GM21723 (cell line): ENCODE measurements around the gene MINK1.
"Not testable (repeated sequence)": the region's sequence is repeated elsewhere in the genome, so short reads cannot be mapped to it uniquely, and the experiment has no call there.

Experiments used
- ATAC-seq: cut with Tn5 transposase; IDR thresholded peaks from one replicate; pipeline ENCODE4 v1.9.1; 2021; ENCODE audit warnings: mild to moderate bottlenecking, moderate library complexity; ENCODE audit not compliant: unreplicated experiment

Gene MINK1

GRCh38 chr17:4867535-4867934 lies 34.4 kb downstream of the MINK1 start:
- ATAC-seq = not testable (repeated sequence)

- not testable (repeated sequence) for ATAC-seq
These were observed 36.2 kb downstream of the MINK1 start for GRCh38 chr17:4869058-4869998.

GRCh38 chr17:4870855-4871254 lies 37.7 kb downstream of the MINK1 start:
- no peak for ATAC-seq

- ATAC-seq = no peak
These were observed 39.6 kb downstream of the MINK1 start for GRCh38 chr17:4872786-4873185.

- no peak for ATAC-seq
These were observed 43.9 kb downstream of the MINK1 start for GRCh38 chr17:4877089-4877488.

GRCh38 chr17:4879601-4880000 lies 46.5 kb downstream of the MINK1 start:
- no peak for ATAC-seq

- ATAC-seq = no peak
These were observed 47.7 kb downstream of the MINK1 start for GRCh38 chr17:4880857-4881256.

GRCh38 chr17:4881761-4882555 lies 48.8 kb downstream of the MINK1 start:
- ATAC-seq = no peak

GRCh38 chr17:4884489-4884888 lies 51.3 kb downstream of the MINK1 start:
- ATAC-seq = no peak

GRCh38 chr17:4886830-4887229 lies 53.7 kb downstream of the MINK1 start:
- ATAC-seq = no peak

GRCh38 chr17:4887581-4887980 lies 54.4 kb downstream of the MINK1 start:
- no peak for ATAC-seq

GRCh38 chr17:4891411-4892410 lies 58.6 kb downstream of the MINK1 start:
- ATAC-seq = no peak

GRCh38 chr17:4892499-4893221 lies 59.5 kb downstream of the MINK1 start:
- no peak for ATAC-seq

GRCh38 chr17:4893272-4893671 lies 60.1 kb downstream of the MINK1 start:
- no peak for ATAC-seq

GRCh38 chr17:4893721-4894560 lies 60.8 kb downstream of the MINK1 start:
- no peak for ATAC-seq

- ATAC-seq = no peak
These were observed 62.0 kb downstream of the MINK1 start for GRCh38 chr17:4895121-4895520.

- no peak for ATAC-seq
These were observed 62.7 kb downstream of the MINK1 start for GRCh38 chr17:4895657-4896331.
